D341Med (cell line): ENCODE data around the gene PAX5.

Experiments used
- DNase-seq: peaks from one replicate; pipeline ENCODE4 v3.0.0; 2012; ENCODE audit warnings: low spot score

PAX5 gene

GRCh38 chr9:36961051-36961450, 73.0 kb downstream of the PAX5 start:
- no peak for DNase-seq

DNA sequence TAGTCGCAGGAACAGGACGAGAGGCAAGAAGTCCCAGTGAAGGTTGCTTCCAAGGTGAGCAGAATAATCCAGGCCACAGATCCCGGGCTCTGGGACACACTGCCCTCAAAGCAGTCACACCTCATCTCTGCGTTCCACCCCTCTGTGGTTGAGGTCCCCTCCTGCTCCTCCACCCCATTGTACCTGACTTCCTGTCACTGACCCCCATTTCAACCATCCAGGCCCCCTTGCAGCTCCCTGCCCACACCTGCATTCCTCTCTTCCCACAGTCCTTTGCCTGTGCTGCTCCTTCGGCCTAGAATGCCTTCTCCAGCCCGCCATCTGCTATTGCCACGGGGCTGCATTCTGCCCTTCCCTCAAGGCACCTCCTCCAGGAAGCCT, 73.5 kb downstream of the PAX5 start:
- no peak for DNase-seq

DNA sequence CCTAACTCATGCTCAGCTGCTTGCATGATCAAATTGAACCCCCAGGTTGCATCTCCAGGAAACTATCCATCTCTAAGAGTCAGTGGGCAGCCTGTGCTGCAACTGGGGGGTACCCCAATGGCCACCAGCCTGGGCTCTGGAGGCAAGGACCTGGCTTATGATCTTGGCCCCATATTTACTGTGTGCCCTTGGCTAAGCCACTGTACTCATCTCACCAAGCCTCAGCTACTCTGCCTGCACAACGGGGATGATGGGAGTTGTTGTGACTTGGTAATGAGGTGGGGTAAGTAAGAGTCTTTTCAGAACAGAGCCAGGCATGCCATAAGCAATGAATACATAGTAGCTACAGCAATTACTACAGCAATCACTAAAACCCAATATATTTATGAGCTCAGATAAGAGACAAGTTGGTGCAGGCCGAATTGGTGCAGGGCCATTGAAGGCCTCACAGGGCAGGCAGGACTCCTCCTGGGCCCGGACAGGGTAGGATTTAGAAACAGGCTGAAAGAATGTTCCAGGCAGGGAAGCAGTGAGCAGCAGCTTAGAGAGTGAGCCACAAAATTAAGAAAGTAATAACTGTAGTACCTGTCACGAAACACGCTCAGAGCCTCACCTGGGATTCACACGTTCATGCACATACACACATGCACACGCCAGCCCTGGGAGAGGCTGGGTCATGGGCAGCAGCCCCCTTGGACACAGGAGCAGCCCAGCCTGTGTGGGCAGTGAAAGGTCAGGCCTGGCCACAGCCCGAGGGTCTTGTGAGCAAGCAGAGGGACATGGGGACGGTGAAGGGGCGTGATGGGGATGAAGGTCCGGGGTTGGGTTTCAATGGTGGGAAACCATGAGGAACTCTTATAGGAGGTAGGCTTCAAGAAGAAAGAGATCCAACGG, 74.1 kb downstream of the PAX5 start:
- DNase-seq: no peak

GRCh38 chr9:36956908-36957307, 77.2 kb downstream of the PAX5 start:
- DNase-seq: no peak

GRCh38 chr9:36950389-36950788, 83.7 kb downstream of the PAX5 start:
- no peak for DNase-seq

DNA sequence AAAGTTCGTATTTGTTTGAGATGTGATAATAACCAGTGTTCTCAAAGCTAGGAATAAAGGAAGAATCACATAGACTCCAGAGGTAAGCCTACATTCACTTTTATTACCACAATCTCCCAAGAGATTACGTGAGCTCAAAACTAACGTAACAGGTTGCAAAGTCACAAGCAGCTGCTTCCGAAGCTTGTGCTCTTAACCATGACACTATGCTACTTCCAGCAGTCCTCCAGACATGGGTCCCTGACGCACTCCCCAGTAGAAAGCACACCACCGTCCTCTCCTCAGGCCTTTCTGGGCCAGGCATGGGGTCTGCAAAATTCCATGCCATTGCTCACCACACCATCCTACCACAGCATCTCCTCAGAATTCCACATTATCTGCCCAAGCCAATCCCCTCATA, 84.6 kb downstream of the PAX5 start:
- DNase-seq: no peak

GRCh38 chr9:36948051-36948450, 86.0 kb downstream of the PAX5 start:
- DNase-seq: no peak

DNA sequence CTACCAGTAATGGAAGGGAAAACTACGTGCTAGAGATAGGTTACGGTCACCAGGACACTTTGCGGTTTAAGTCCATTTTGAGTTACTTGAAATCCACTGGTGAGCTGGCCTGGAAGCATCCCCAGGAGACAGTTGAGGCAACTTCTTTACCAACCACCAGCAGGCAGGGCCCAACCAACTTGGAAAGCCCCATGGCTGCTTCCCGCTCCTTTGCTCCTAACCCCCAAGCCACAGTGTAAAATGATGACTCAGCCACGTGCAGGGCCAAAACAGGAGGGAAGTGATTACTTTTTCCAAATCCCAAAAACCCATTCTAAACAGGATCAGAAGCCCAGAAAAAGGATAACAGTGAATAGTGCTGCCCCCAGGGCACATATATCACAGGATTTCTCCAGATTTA, 87.4 kb downstream of the PAX5 start:
- peak; percentile 10 for DNase-seq

- peak; percentile 11 for DNase-seq
These were observed 88.1 kb downstream of the PAX5 start for GRCh38 chr9:36945999-36946398.

GRCh38 chr9:36942891-36943290, 91.2 kb downstream of the PAX5 start:
- peak; percentile 12 for DNase-seq

- DNase-seq: peak; percentile 14
These were observed 92.6 kb downstream of the PAX5 start for GRCh38 chr9:36941441-36941840.

- peak; percentile 68 for DNase-seq
These were observed 93.2 kb downstream of the PAX5 start for GRCh38 chr9:36940881-36941280.

- DNase-seq: peak; percentile 24
These were observed 93.6 kb downstream of the PAX5 start for GRCh38 chr9:36940500-36940853.

DNA sequence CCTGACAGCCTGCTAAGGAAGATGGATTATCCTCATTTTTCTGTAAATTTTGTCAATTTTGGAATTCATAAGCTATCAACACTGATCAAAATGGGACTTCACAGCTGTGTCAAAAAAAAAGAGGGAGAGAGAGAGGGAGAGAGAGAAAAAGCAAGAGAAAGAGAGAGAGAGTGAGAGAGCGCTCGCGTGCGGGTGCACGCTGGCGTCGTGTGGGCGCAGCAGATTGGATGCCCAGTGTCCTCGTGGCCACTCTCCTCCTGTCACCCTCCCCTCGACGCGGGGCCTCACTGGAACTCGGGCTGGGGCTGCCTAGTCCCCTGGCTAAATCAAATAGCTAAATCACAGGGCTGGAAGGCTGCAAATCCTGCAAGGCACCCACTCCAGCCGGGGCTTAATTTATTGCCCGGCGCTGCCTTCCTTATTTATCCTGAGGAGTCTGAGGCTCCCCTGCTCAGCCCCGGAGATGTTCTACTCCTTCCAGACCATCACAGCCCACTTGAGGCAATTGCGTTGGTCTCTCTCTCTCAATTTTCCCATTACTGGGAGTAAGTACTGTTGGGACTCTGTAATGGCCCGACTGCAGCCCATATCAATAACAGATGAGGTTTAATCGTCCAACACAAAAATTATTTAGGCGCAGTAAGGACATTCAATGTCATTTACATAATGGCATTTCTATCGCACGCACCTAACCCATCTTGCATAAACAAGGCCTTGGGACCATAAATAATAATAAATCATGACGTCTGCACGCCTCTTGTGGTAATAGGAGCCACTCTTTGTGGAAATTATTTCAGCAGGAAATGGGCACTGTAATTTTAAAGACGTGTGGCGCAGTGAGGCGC, 94.2 kb downstream of the PAX5 start:
- peak; percentile 8 for DNase-seq

- DNase-seq: no peak
These were observed 94.9 kb downstream of the PAX5 start for GRCh38 chr9:36939214-36939613.

DNA sequence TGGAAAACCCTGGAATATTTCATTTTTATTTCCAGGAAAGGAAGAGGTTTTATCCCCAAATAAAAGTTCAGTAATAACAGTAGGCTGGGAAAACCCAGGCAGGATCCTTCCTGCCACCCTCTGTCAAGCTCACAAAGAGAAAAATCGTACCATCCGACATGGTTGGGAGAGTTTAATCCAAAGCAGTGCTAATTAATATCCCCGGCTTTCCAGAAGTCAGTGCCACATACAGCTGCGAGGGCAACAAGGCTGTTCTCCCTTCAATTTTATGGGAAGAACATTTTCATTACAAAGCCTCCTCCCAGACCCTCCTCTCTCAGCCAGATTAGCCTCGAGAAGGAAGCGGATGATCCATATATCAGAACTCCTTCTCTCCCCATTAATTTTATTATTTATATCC, 95.5 kb downstream of the PAX5 start:
- DNase-seq: no peak

- DNase-seq: no peak
These were observed 96.1 kb downstream of the PAX5 start for GRCh38 chr9:36937951-36938350.

DNA sequence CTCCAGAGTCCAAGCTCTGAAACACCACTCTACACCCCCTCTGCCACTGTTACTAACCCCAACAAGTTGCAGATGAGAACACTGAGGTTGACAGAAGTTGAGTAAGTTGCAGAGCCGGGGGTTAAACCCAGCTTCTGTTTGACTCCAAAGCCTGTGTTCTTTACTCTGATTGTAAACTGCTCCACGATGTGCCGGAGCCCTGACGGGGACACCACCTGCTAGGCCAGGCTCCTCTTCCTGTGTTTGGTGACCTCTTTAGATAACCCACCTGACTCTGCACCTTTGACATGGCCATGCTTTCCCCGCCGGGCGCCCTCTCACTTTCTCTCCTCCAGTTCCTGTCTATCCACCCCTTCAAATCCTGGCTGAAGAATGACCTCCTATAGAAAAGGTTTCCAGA, 96.7 kb downstream of the PAX5 start:
- no peak for DNase-seq

- DNase-seq: no peak
These were observed 97.6 kb downstream of the PAX5 start for GRCh38 chr9:36936498-36936831.

DNA sequence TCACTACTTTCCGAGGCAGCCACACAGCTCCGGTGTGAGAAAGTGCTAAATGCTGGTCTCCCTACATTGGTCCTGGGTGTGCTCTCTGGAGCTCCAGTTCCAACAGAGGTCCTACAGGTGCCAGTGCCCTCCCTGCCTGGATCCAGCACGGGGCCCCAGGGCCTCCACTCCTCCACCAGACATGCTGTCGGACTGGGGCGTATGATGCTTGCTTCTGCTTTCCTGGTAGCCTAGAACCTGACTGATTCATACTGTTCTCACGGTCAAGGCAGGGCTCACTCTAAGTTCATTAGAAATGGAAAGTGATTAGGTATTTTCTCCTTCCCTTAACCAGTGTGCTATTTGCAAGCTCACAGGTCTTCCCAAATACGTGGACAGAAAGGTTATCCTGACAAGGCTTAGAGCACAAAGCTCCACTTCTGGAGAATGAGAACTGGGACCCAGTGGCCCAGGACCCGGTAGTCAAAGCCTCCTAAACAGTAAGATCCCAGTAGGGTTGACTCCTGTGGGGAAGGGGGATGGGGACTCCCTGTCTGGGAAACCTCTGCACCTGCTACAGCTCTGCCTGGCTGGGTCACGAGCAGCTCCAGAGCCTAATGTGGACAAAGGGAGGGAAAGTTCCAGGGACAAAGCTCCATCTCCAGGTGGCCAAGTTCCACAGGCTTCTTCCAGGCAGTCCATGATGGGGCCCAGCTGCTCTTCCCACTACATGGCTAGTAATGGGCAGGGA, 98.1 kb downstream of the PAX5 start:
- DNase-seq: no peak

GRCh38 chr9:36935332-36935731, 98.7 kb downstream of the PAX5 start:
- no peak for DNase-seq

- DNase-seq: no peak
These were observed 99.5 kb downstream of the PAX5 start for GRCh38 chr9:36934478-36935065.
